PFSK-1 (cell line): ENCODE results near the gene SUMO4.

ENCODE experiments used
- FOXP2 ChIP-seq: optimal IDR thresholded peaks from 2 replicates; pipeline ENCODE3; 2011; ENCODE audit warnings: borderline replicate concordance, control low read depth, inconsistent platforms; ENCODE audit not compliant: insufficient read depth; ENCODE audit errors: extremely low read length, extremely low read depth
- POLR2AphosphoS5 ChIP-seq: IDR thresholded peaks from 2 replicates; pipeline ENCODE4 v1.6.1; 2012; ENCODE audit warnings: low read depth, mild to moderate bottlenecking, control low read depth, low read length, moderate library complexity
- REST ChIP-seq, 2 experiments: IDR thresholded peaks; 2 replicates each; pipeline versions ENCODE4 v1.6.1 to v1.8.0; 2011 to 2012; ENCODE audit warnings: low read depth in 2 of 2, low read length in 2 of 2, control low read depth in 1 of 2, inconsistent platforms in 1 of 2, mild to moderate bottlenecking in 1 of 2, moderate library complexity in 1 of 2; ENCODE audit not compliant: insufficient read depth in 1 of 2
- SIN3A ChIP-seq: IDR thresholded peaks from 2 replicates; pipeline ENCODE4 v1.6.1; 2012; ENCODE audit warnings: mild to moderate bottlenecking, low read length, moderate library complexity, borderline replicate concordance; ENCODE audit not compliant: insufficient read depth
- TAF1 ChIP-seq: IDR thresholded peaks from 2 replicates; pipeline ENCODE4 v1.6.1; 2012; ENCODE audit warnings: low read length, control low read depth, borderline replicate concordance; ENCODE audit not compliant: insufficient read depth

GRCh38 chr6:149395185-149395584 lies 4.9 kb upstream of the SUMO4 start:
- TF ChIP-seq POLR2AphosphoS5 (no peak), TAF1 (no peak), REST (IDR thresholded peaks at IDR 0.05; ENCODE audit: insufficient read depth in 1 of 2, low read depth in 2 of 2, low read length in 2 of 2) (no peak), SIN3A (no peak), FOXP2 (no peak)
